Fibroblast of upper back skin (primary cell): ENCODE results near the gene RICTOR.
"Not testable (repeated sequence)": the region's sequence is repeated elsewhere in the genome, so short reads cannot be mapped to it uniquely, and the experiment has no call there.

ENCODE experiments used
- DNase-seq: peaks from one replicate; pipeline ENCODE4 v3.0.0-alpha.2; 2013

Gene RICTOR

DNA sequence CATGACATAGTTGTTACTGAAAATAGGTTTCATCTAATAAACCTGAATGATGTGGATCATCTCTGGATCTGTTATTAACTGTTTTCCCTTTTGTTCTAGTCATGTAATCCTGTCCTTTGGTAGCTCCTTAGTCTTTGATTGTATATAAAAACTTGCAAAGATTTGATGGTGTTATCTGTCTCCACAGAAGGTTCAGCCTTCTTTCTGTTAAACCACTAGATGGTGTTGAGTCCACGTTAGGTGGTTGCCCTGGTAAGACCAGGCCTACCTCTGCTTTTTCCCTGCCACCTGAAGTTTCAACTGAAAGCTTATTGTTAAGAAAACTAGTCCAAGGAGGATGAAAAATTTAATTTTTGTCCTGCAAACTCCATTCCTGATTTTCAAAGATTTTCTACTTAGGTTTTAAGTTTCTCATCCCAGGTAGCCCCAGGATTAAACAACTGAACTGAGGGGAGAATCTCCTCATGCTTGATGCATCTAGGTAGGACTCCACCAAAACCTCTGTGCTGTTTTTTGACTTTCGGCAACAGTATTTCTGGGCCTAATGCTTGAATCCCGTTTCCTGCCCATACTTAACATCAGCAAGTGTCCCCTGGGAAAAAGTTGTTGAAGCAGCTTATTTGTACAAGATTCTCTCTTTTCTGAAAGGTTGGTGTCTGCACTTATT is 68.5 kb downstream of the RICTOR start:
- peak; percentile 24 for DNase-seq

DNA sequence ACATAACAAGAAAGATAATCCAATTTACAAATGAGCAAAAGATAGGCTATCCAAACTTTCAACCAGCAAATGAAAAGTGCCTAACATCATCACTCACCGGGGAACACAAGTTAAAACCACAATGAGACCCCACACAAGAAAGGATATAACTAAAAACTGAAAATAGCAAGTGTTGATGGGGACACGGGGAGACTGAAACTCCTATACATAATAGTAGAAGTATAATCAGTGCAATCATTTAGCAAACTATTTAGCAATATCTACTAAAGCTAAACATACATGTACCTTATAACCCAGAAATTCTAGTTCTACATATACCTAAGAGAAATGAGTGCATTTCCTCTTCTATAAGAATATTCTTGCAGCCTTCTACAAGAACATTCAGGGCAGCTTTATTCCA is 72.5 kb downstream of the RICTOR start:
- DNase-seq: no peak

DNA sequence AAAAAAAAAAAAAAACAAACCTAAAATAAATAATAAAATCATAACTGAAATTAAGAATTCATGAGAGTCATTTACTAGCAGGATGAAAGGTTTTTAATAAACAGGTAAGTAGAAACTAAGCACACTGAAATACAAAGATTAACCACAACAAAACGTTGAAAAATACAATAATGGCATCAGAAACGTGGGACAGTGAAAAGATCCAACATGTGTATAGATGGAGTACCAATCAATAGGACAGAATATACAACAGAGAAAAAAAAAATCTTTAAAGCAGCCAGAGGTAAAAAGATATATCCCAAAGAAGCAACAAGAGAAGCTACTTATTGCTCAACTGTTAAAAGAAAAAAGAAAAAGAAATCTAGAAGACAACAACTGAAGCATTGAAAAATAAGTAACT is 75.2 kb downstream of the RICTOR start:
- DNase-seq: no peak

DNA sequence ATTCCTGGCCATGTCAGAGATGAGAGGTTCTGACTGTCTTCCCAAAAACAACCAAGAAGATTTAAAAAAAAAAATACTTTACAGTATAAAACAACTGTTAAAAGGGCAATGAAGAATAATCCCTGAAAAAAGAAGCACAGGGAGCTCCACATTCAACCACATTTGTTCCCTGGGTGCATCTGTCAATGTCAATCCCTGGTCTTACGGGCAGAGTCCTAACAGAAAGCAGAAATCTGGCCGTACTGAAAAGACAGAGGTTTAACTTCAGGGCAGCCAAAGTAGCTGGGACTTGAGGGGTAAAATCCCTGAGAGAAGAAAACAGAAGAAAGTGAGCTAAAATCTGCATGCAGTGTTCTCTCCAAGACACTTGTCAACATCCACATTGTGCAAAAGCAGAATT is 76.6 kb downstream of the RICTOR start:
- no peak for DNase-seq

DNA sequence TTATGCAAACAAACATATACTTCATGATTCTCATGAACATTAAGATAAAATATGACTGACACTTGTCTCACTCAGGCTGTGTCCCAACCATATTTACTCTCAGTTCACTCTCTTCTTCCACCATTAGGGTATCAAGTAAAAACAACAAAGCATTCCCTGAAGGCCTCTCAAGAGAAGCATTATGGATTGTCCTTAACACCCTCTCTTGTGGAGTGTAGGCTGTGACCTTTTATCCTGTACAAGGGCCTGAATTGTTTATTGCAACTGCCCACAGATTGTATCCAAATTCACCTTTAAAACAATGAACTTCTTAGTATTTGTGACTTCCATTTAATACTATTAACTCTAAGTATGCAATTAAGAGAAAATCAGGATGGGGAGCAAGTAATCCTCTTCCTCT is 78.1 kb downstream of the RICTOR start:
- DNase-seq: no peak

DNA sequence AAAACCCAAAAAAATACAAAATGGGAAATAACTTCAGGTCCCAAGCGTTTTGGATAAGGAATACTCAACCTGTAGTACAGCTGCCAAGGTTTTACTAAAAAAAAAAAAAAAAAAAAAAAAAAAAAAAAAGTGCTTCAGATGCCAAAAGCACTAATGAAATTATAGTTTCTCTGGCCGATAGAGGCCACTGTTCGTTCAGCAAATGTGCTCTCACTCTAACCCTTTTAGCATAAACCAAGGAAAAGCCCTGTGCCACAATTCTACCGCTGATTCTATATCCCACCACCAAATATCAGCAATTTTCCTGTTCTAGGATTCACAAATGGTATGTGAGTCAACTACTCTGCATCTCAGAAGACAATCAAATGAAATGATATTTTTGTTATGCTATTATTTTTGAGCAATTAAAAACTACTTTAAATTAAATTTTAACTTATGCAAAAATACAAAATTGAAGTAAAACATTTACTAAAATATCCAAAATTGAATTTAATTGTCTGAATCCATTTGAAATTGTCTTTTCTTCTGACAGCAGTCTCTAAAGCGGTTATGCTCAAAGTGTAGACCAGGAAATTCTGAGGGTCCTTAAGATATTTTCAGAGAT is 79.8 kb downstream of the RICTOR start:
- peak; percentile 77 for DNase-seq

DNA sequence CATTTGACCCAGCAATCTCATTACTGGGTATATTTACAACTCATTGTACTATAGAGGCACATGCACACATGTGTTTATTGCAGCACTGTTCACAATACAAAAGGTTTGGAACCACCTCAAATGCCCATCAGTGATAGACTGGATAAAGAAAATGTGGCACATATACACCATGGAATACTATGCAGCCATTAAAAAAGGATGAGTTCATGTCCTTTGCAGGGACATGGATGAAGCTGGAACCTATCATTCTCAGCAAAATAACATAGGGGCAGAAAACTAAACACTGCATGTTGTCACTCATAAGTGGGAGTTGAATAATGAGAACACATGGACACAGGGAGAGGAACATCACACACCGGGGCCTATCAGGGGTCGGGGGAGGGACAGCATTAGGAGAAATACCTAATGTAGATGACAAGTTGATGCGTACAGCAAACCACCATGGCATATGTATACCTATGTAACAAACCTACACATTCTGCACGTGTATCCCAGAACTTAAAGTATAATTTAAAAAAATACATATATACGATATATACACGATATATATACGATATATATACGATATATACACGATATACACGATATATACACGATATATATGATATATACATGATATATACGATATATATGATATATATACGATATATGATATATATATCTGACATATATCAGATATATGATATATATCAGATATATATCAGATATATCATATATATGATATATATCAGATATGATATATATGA is 84.1 kb downstream of the RICTOR start:
- not testable (repeated sequence) for DNase-seq

DNA sequence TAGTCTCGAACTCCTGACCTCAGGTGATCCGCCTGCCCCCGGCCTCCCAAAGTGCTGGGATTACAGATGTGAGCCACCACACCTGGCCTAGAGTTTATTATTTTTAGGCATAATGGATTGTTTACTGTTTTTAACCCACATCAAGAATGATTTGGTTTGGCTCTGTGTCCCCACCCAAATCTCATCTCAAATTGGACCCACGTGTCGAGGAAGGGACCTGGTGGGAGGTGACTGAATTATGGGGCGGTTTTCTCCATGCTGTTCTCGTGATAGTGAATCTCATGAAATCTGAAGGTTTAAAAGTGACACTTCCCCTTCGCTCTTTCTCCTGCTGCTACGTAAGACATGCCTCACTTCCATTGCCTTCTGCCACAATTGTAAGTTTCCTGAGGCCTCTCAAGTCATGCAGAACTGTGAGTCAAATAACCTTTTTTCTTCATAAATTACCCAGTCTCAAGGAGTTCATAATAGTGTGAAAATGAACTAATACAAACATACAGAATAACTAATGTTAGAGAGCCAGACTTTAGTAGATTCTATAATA is 88.2 kb downstream of the RICTOR start:
- no peak for DNase-seq

DNA sequence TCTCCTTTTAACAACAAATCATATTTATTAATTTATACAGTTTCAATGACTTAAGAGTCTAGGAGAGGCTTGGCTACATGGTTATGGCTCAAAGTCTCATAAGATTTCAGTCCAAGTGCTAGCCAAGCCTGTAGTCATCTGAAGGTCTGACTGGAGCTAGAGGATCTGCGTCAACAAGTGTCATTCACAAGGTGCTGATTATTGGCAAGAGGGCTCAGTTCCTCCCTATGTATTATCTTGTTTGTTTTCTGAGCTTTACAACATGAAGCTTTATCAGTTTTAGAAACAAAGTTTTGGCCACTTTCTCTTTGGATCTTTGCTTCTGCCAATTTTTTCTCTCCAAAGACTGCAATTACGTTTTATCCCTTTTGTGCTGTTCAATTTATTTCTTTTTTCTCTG is 94.7 kb downstream of the RICTOR start:
- DNase-seq: no peak

DNA sequence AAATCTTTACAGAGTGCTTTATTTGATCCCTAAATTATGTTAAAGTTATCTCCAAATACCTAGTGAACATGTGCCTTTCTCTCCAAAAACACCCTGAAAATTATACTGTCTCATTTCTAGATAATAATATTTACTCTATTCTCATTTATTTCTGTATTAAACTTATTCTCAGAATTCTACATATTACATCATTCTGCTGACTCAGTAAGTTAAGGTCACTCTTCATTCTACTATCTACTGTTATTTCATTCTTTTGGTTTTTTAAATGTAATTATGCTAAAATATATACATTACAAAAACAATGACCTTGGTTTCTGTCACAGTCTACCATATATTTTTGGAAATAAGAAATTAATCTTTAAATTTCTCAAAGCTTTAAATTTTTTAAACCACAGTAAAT is 96.2 kb downstream of the RICTOR start:
- no peak for DNase-seq

DNA sequence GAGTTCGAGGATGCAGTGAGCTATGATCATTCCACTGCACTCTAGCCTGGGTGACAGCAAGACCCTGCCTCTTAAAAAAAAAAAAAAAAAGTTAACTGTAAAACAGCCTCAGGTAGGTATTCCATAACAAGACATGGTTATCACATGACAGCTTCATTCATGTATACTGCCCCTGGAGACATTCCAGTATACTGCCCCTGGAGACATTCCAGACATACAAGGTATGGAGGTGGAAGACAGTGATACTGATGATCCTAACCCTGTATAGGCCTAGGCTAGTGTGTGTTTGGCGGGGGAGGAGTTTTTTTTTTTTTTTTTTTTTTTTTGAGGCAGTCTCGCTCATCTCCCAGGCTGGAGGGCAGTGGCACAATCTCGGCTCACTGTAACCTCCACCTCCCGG is 105.5 kb downstream of the RICTOR start:
- DNase-seq: no peak

DNA sequence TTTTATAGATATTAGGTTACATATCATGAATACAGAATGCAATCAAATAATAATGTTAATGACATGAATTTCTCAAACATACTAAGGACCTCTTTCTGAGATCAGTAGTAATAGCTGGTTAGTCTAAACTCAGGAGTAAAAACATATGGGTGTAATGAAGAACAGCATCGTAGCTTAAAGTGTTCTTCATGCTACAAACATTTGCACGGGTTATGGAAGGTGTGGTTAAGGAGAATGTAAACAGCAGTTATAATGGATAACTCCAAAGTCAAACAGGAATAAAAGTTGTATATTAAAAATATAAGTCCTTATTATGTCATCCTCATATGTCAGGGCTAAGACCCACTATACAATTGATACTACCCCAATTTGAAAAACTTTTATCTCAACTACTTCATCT is 112.5 kb downstream of the RICTOR start:
- DNase-seq: no peak

DNA sequence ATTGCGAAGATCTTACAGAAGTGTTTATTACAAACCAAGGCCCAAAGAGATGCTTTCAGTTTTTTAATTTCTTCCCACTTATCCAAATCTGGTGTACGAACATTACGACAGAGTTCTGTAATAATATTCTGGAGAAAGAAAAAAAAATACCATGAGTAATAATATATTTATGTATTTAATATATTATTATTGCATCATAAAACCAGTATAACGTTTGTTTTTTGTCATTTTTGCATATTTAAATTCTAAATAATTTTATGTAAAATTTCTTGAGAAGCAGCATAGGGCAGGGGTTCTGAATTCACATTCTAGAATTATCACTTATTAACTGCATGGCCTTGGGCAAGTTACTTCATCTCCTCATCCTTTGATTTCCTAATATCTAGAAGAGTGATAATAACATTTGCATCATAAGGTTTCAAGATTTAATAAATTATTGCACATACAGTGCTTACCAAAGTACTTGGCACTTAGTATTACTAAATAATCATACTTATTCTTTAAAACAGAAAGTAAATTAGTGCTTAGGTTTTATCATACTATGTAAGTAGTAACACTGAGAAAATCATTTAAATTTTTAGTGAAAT is 120.7 kb downstream of the RICTOR start:
- DNase-seq: no peak

DNA sequence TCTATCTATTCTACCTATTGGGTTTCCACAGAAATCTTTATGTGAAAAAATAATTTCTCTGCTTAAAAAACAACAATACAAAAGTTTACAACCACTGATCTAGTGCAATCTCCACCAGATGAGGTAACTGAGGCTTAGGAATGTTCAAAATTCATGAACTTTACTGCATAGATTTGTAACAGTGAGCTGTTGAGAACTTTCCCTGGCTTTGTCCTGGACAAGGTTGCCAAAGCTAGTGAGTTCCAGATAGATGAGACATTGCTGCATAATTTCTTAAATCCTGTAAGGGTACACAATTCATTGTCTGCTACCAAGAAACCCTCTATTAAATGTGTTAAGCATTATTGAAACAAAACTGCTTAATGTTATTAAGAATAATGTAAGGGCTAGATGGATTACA is 125.7 kb downstream of the RICTOR start:
- DNase-seq: peak; percentile 39

DNA sequence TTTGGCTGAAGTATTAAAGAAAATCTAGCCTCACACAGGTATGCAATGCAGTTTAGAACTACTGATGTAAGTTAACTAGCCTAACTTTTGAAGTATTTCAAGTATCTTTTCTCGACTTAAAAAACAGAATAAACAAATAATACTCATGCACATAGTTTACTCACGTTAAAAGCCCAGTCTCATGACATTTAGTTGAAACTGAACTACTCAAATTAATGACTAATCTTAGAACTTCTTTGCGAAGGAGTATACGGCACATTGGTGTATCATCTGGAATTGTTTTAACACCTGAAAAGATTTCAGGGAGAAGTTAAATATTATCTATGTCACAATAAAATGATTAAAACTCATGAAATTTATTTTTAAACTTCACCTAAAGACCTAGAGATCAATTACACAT is 129.9 kb downstream of the RICTOR start:
- no peak for DNase-seq

DNA sequence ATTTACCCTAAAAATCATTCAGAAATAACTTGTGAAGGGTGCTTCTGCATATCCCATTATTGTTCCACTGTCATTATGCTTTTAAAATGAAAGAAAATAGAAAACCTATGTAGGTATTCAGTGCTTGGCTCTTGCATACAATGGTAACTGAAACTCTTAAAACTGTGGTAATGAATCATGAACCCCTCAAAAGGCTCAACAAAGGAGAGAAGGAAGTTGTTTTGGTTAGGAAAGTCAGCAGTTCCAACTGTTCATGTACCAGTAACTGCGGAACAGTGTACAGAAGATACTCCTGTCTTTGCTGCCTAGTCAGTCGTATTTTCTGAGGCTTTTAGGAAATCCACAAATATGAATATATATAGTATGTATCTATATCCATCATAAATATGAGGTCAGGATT is 132.3 kb downstream of the RICTOR start:
- DNase-seq: no peak

DNA sequence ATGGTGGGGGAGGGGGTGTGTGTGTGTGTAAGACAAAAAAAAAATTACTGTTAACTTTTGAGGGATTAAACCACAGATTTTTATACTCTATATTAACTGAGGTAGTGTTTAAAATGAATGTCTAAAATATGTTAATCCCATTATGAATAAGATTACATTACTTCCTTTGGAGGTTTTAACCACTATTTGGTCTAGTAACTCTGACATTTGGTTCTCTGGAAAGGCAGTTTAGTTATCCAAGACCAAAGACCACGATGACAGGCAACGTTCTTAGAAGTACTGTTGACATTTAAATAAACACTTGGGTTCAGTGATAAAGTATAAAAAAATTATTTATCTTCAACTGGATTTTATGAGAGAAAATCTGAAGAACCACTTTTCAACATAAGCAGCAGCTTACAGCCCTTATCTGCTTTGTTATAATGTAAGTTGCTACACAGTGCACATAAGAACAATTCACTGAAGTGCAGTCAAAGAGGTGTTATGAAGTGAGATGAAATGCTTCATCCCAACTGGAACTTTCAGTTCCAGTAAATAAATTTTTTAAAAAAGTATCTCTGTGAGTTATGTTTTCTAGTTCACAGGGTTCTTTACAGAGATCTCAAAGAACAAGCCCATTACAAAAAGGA is 133.9 kb downstream of the RICTOR start:
- no peak for DNase-seq

DNA sequence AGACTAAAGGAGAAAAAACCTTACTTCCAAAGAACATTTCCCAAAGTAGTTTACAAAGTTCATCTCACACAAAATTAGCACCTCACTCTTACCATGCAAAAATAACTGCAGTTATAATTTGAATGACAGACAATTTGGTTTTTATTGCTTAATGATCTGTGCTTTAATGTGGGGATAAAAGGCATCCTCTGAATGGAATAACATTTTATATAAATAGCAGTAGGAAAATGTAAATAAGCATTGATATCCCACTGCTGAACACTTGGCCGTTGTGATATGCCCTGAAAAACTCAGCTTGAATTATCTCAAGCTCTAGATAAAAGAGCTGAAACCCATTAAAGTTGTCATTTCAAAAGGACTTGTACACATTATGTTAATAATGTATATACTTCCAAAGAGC is 135.2 kb downstream of the RICTOR start:
- DNase-seq: no peak

DNA sequence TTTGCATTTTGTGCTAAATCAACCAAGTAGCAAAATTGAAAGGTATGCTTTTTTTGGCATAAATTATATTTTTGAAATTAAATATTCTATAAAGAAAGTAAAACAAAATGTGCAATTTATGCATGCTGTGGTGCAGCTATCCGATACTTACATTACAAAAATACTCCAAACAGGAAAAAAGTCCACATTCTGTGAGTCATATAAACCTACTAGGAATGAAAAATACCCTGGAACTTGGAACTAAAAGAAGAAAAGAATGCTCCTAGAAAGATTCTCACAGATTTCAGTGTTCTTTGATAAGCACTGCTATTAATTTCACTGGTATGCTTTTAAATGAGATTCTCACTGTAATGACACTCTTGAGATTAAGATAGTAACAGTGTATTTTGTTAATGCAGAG is 135.8 kb downstream of the RICTOR start:
- DNase-seq: peak; percentile 33

DNA sequence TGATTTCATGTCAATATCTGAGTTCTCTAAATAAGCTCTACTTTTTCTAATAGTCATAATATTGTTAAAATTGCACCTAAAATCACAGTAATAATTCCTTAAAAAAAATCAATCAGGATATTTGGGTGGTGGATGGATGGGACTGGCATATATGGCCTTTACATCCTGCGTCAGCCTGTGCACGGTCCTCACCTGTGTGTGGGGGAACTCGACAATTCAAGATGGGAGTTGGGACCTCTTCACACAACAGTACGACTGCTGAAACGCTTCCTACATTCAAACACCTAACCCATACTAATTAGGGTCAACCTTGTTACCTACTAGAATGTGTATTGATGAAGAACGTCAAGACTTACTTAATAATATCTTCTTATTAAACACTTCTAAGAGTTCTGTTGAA is 137.9 kb downstream of the RICTOR start:
- no peak for DNase-seq

DNA sequence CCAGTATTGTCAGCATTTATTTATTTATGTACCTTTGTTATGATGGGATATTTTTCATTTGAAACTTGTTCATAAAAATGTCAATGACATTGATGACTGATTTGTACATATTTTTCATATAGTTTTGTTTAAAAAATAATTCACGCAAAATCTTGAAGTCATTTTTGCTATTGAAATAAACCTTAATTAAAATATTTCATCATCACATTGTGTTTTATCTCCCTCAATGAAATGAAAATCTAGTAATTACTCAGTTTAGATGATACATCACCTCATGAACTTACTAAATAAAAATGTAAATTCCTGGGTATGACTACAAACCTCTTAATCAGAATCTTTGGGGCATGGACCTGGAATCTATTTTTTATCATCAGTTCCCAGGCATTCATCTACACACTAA is 138.8 kb downstream of the RICTOR start:
- no peak for DNase-seq

DNA sequence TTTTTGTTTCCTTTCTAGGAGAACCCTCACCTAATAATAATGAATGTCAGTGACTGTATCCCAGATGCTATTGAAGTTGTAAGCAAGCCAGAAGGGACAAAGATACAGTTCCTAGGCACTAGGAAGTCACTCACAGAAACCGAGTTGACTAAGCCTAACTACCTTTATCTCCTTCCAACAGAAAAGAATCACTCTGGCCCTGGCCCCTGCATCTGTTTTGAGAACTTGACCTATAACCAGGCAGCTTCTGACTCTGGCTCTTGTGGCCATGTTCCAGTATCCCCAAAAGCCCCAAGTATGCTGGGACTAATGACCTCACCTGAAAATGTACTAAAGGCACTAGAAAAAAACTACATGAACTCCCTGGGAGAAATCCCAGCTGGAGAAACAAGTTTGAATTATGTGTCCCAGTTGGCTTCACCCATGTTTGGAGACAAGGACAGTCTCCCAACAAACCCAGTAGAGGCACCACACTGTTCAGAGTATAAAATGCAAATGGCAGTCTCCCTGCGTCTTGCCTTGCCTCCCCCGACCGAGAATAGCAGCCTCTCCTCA is 141.3 kb downstream of the RICTOR start:
- DNase-seq: no peak

DNA sequence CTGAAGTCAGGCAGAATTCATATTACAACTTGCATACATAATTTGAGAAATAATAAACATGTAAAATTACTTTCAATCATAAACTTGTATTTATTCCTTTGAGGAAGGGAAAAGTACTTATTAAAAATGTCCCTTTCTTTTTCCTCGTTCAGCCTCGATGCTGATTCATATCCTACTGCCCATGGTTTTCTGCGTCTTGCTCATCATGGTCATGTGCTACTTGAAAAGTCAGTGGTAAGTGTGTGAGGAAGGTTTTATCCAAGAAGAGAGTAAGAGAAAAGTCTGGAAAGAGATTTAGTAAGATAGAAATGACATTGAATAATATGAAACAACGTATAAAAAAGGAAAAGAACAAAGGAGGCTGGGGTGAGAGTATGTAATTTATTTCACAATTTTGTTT is 142.5 kb downstream of the RICTOR start:
- DNase-seq: no peak
